Chondrocyte (in vitro differentiated cells): Measurements from ENCODE around the gene USP24. TPM values are rescaled to one million over a fixed set of nuclear protein-coding genes. Genes with fewer than 3 reads are reported as not detected.

Source experiments
- DNase-seq: peaks from one replicate; pipeline ENCODE4 v3.0.0; 2021; ENCODE audit warnings: mixed read lengths, low spot score
- H3K27ac Mint-ChIP-seq: one replicate; pipeline ENCODE4 v1.8.0; 2021; ENCODE audit warnings: mild to moderate bottlenecking, moderate library complexity, mixed read lengths; ENCODE audit not compliant: unreplicated experiment
- H3K27me3 Mint-ChIP-seq: 2 replicates; pipeline ENCODE4 v1.8.0; 2021; ENCODE audit warnings: low read depth, mixed read lengths
- H3K36me3 Mint-ChIP-seq: 2 replicates; pipeline ENCODE4 v1.8.0; 2021; ENCODE audit warnings: low read depth, mixed read lengths
- H3K4me1 Mint-ChIP-seq: 2 replicates; pipeline ENCODE4 v1.8.0; 2021; ENCODE audit warnings: low read depth, mild to moderate bottlenecking, mixed read lengths
- H3K4me3 Mint-ChIP-seq: one replicate; pipeline ENCODE4 v1.8.0; 2021; ENCODE audit warnings: mild to moderate bottlenecking, moderate library complexity, mixed read lengths; ENCODE audit not compliant: unreplicated experiment
- H3K9me3 Mint-ChIP-seq: 2 replicates; pipeline ENCODE4 v1.8.0; 2021; ENCODE audit warnings: low read depth, mixed read lengths
- total RNA-seq: library from RNA; stranded (reverse); gene quantifications from 3 replicates; pipeline ENCODE4 v1.2.1, GENCODE V29; 2021
- TF ChIP-seq, protein P1 (sequence below): fragments of 200-600 bp; sonication (generic); IDR thresholded peaks from 2 replicates; pipeline ENCODE4 v1.5.0; 2021; ENCODE audit warnings: antibody characterized with exemption, mild to moderate bottlenecking, moderate library complexity

The USP24 gene
- total RNA-seq, 1 donor from 2014 or later: 25.8 TPM

GRCh38 chr1:55216096-55216495, 932 bp upstream of the USP24 start:
- TF ChIP-seq, protein P1, sequence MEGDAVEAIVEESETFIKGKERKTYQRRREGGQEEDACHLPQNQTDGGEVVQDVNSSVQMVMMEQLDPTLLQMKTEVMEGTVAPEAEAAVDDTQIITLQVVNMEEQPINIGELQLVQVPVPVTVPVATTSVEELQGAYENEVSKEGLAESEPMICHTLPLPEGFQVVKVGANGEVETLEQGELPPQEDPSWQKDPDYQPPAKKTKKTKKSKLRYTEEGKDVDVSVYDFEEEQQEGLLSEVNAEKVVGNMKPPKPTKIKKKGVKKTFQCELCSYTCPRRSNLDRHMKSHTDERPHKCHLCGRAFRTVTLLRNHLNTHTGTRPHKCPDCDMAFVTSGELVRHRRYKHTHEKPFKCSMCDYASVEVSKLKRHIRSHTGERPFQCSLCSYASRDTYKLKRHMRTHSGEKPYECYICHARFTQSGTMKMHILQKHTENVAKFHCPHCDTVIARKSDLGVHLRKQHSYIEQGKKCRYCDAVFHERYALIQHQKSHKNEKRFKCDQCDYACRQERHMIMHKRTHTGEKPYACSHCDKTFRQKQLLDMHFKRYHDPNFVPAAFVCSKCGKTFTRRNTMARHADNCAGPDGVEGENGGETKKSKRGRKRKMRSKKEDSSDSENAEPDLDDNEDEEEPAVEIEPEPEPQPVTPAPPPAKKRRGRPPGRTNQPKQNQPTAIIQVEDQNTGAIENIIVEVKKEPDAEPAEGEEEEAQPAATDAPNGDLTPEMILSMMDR: no peak
- no peaks in the 10 kb centered on the region for H3K36me3 Mint-ChIP-seq

GRCh38 chr1:55214934-55215193, 300 bp downstream of the USP24 start:
- no peaks in the 10 kb centered on the region for H3K9me3 Mint-ChIP-seq
- TF ChIP-seq, protein P1: no peak
- no peaks in the 10 kb centered on the region for H3K36me3 Mint-ChIP-seq
- no peaks in the 10 kb centered on the region for H3K27me3 Mint-ChIP-seq
- no peak overlapping the region for H3K27ac Mint-ChIP-seq
- no peak for DNase-seq
- peaks cover 61% of the 10 kb centered on the region for H3K4me1 Mint-ChIP-seq
- peak overlapping the region; percentile 94 for H3K4me3 Mint-ChIP-seq

More at GRCh38 chr1:55216096-55216495, 932 bp upstream of the USP24 start:
- H3K9me3 Mint-ChIP-seq: no peaks in the 10 kb centered on the region
- DNase-seq: no peak
- H3K27ac Mint-ChIP-seq: peak overlapping the region; percentile 90
- no peaks in the 10 kb centered on the region for H3K27me3 Mint-ChIP-seq
- H3K4me3 Mint-ChIP-seq: peak overlapping the region; percentile 89
- H3K4me1 Mint-ChIP-seq: peaks cover 48% of the 10 kb centered on the region

- DNase-seq: no peak
- H3K27me3 Mint-ChIP-seq: no peaks in the 10 kb centered on the region
- H3K36me3 Mint-ChIP-seq: no peaks in the 10 kb centered on the region
- H3K4me1 Mint-ChIP-seq: peaks cover 66% of the 10 kb centered on the region
- H3K4me3 Mint-ChIP-seq: peak overlapping the region; percentile 94
- TF ChIP-seq, protein P1: no peak
- H3K9me3 Mint-ChIP-seq: no peaks in the 10 kb centered on the region
- H3K27ac Mint-ChIP-seq: peak overlapping the region; percentile 84
Observed at GRCh38 chr1:55214212-55214933, 791 bp downstream of the USP24 start.

GRCh38 chr1:55213885-55214211, 1.3 kb downstream of the USP24 start:
- Mint-ChIP-seq H3K36me3 (no peaks in the 10 kb centered on the region), H3K27ac (peak overlapping the region; percentile 84), H3K4me1 (peaks cover 70% of the 10 kb centered on the region), H3K27me3 (no peaks in the 10 kb centered on the region), H3K9me3 (no peaks in the 10 kb centered on the region), H3K4me3 (peak overlapping the region; percentile 94)
- DNase-seq: no peak
- TF ChIP-seq, protein P1: no peak

- H3K27ac Mint-ChIP-seq: peak overlapping the region; percentile 84
- TF ChIP-seq, protein P1: no peak
- peaks cover 70% of the 10 kb centered on the region for H3K4me1 Mint-ChIP-seq
- DNase-seq: no peak
- no peaks in the 10 kb centered on the region for H3K36me3 Mint-ChIP-seq
- H3K27me3 Mint-ChIP-seq: no peaks in the 10 kb centered on the region
- no peaks in the 10 kb centered on the region for H3K9me3 Mint-ChIP-seq
- peak overlapping the region; percentile 94 for H3K4me3 Mint-ChIP-seq
Observed at GRCh38 chr1:55213151-55213884, 1.8 kb downstream of the USP24 start.
